Activated gamma-delta T cell (primary cell): ENCODE measurements around the gene TNNI2.

Experiments
- DNase-seq: peaks from one replicate; lab custom pipeline; 2025; lab: John Stamatoyannopoulos, UW

The TNNI2 gene

GRCh38 chr11:1888811-1889210 lies 50.0 kb downstream of the TNNI2 start:
- no peak for DNase-seq

DNA sequence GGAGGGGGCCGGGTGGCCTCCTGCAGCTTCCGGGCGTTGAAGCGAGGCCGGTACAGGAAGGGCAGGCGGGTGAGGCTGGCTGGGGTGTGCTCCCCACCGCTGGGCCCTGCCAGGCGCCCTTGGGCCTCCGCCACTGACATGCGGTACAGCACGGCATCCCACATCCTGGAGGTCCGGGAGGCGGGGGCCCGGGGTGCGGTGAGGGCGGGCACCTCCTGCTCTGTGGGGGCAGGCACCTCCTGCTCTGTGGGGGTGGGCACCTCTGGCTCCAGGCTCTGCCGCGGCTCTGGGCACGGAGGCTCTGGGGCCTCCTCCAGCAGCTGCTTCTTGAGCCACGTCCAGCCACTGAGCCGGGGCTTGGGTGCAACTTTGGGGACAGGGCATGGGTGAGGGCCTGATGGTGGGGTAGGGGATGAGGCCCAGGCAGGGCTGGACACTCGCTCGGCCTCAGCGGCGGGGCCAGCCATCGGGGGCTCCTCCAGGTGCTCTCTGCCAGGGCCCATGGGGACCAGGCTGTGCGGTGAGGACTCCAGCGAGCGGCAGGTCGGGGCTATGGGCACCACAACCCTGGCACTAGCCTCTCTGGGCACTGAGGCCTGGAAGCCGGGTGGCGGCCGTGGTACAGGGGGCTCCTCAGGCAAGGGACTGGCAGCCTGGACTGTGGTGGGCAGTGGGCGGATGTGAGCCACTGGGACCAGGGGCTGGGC lies 50.6 kb downstream of the TNNI2 start:
- DNase-seq = peak; percentile 78

DNA sequence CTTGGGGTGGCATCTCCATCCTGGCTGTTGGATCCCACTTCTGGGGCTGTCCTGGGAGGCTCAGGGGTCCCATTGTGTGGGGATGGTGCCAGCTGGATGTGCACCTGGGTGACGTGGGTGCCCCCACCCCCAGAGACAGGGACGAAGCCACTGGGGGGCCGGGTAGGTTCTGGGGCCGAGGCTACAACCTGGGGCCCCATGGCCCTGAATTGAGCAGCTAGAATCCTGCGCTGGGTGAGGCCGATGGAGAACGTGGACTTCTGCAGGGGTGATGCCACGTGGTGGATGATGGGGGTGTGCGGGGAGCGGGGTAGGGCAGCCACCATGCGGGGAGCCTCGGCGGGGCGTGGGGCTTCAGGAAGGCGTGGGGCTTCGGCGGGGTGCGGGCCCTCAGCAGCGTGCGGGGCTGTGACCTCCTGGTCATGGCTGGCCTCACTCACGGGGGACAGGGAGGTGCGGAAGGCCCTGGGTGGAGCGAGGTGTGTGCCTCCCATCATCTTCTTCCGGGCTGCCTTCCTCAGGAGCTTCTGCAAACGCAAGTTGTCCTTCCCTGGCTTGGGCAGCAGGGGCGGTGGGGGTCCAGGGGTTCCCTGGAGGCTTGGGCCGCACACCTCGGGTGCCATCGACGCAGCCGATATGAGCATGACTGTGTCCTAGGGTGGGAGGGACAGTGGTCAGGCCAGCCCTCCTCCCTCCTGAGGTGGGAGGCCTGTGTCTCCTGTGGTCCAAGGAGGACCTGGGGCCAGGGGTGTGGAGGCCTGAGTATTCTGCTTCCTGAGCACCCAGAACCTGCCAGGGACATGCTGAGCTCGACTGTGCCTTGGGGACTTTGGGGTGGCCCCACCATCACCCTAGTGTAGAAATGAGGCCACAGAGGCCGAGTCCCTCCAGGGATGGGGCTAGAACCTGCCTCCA lies 51.4 kb downstream of the TNNI2 start:
- DNase-seq = no peak
